ENCODE data around the gene HS6ST3.

HS6ST3 gene

GRCh38 chr13:96677029-96677428 lies 587.1 kb downstream of the HS6ST3 start:
- no peak for FAIRE-seq

DNA sequence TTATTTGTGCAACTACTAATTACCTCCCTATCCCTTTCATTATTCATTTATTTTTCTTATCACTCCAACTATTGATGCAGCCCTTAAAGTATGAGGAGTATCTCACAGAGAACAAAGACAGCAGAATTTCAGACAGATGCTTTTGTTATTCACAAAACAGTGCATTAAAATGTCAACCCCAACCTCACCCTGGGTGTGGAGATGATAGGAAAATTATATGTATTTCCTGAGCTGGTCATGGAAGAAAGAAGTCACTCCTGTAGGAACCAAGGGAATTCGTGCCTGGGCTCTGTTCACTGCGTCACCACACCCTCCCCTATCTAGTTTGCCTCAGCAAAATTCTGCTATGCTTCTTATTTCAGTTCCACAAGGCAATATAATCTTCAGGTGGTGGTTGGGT lies 588.9 kb downstream of the HS6ST3 start:
- FAIRE-seq, result no peak

DNA sequence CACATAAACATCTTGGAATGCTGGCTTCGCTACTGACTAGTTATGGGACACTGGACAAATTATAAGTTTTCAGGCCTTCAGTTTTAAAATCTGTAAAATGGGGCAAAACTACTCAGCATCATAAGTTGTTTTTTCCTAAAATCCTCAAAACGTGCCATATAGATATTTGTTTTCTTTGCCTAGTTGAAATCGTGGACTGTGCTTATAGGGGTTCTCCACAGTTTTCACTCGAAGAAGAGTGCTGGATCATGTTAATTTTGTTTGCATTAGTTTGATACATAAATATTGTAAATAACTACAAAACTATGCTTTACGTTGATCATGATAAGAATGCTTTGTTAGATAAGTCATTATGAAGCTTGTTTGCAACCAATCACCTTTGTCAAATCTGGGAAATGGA lies 591.0 kb downstream of the HS6ST3 start:
- FAIRE-seq, result no peak

DNA sequence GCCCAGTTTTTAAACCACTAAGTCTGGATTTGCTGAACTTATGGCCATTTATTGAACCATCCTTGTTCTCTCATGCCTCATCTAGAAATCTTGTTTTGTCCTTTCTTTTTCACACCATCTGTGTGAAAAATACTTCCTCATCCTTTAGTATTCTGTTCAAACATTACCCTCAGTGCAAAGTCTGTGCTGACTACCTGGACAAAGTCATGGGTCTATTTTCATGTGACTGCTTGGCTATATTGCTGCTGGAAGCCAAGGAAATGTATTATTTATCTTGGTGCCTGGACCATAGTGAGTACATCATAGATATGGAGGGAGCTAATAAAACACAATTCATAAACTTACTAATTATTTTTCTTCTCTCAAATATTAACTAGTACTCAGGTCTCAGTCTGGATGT lies 591.9 kb downstream of the HS6ST3 start:
- FAIRE-seq, result no peak

DNA sequence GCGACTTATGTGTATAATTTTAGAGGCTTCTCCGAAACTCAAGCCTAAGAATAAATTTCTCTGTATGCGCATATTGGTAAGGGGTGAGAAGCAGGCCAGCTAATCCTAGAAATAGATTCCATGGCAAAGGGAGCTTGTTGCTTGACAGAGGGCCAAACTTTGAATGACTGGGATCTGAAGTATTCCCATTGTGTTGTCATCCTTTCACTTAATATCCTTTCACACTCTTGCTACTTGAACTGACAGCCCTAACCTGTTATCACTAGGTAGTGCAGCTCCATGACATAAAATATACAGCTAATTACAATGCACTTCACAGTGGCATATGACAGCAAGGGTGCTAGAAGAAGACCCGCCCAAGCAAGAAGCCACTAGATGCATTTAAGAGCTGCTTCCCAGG lies 594.6 kb downstream of the HS6ST3 start:
- no peak for FAIRE-seq

- no peak for FAIRE-seq
Measured at GRCh38 chr13:96684907-96685306, 595.0 kb downstream of the HS6ST3 start.

DNA sequence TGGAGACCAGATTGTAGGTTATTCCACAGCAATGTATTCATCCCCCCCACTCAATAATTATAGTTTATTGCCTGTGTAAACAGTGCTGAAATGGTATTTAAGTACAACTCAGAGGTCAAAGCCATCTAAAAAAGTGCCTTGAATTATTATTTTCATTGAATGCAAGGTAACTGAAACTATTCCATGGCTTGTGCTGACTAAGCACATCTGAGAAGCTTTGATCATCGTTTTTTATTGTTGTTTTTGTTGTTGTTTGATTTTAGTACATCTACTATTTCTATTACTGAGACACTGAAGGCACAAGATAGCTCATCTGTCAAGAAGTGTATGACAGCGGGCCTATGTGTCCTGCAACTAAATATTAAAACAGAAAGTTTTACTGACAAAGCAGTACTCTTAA lies 596.4 kb downstream of the HS6ST3 start:
- no peak for FAIRE-seq

- no peak for FAIRE-seq
Measured at GRCh38 chr13:96687191-96687590, 597.3 kb downstream of the HS6ST3 start.

GRCh38 chr13:96690998-96691397 lies 601.1 kb downstream of the HS6ST3 start:
- FAIRE-seq, result no peak

DNA sequence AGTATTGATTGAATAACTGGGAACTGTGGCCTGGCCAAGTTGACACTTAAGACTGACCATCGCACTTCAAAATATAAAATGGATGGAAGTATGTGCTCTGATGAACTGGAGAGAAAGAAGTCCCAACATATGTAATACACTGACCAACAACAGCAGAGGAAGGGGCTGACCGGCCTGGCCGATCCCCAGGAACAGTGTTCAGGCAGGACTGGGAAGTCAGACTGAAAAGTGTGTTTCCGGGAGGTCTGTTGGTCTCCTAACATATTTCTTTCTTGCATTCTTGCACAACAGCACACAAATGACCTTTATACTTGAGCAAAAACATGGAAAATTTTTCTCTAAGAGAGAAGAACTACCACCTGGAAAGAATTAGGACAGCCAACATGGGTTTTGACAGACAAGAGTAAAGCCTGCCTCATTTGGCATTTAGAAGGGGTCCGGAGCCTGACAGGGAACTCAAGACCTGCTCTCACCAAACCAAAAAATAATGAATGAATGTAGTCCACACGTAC lies 606.5 kb downstream of the HS6ST3 start:
- FAIRE-seq, result no peak

GRCh38 chr13:96700657-96701056 lies 610.8 kb downstream of the HS6ST3 start:
- peak; percentile 88 for FAIRE-seq

- FAIRE-seq, result no peak
Measured at GRCh38 chr13:96707146-96707545, 617.2 kb downstream of the HS6ST3 start.

- FAIRE-seq, result no peak
Measured at GRCh38 chr13:96710166-96710862, 620.4 kb downstream of the HS6ST3 start.

- no peak for FAIRE-seq
Measured at GRCh38 chr13:96720446-96720845, 630.5 kb downstream of the HS6ST3 start.

- no peak for FAIRE-seq
Measured at GRCh38 chr13:96726651-96727050, 636.7 kb downstream of the HS6ST3 start.

- FAIRE-seq, result no peak
Measured at GRCh38 chr13:96728463-96728862, 638.6 kb downstream of the HS6ST3 start.

GRCh38 chr13:96730676-96731075 lies 640.8 kb downstream of the HS6ST3 start:
- FAIRE-seq, result no peak

GRCh38 chr13:96734499-96734898 lies 644.6 kb downstream of the HS6ST3 start:
- FAIRE-seq, result no peak

GRCh38 chr13:96741779-96742178 lies 651.9 kb downstream of the HS6ST3 start:
- no peak for FAIRE-seq

- no peak for FAIRE-seq
Measured at GRCh38 chr13:96743296-96744089, 653.6 kb downstream of the HS6ST3 start.

DNA sequence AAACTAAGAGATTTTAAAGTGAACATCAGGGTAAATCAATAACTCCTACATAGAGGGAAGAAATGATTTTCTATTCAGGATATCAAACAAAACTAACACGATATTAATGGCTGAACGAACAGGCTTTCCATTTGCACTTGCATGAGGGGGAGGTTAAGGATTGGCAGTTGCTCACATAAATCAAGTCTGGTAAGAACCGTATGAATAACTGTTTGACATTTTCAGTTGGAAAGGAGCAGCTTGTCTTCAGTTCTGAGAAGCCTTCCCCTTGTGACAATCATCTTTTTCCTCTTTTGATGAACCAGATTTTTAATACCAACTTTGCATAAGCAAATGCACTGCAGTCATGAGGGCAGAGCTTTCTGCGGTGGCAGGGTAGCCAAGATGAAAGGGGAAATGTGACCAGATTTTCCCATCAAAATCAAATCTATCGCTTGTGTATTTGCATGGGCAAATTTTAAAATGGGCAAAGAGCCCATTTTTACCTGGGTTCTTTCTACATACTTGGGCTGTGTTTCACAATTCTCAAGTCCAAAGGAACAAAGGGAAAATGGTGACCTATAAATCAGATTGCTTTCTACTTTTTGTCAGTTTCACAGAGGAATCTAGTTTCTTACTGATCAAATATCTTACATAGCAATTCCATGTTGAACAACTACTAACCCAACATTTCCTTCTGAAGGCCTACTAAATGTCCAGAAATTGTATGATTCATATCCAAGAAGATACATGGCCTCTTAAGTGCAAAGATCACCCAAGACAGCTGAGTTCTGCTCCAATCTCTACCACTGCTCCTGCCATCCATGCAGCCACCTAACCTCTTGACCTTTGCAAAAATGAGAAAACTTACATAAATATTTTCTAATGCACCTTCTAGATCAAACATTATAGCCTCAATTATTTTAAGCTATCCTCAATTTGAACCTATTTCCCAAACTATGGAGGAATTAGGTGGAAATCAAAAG lies 654.7 kb downstream of the HS6ST3 start:
- FAIRE-seq, result no peak

DNA sequence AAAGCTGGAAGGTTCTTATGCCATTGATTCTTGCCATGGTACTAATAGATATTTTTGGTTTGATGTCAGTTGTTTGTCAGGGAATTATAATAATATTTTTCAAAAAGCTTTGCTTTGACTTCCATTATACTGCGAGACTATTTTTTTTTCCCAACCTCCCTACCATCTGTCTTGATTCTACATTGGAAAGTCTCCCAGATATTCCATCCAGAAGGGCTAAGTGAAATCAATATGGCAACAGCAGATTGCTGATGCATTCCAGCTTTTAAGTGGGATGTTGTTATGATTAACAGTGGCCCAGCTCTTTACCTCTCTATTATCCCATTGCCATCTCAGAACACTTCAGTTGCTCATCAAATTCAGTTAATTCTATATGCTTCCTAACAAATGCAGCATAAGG lies 657.0 kb downstream of the HS6ST3 start:
- FAIRE-seq, result no peak

DNA sequence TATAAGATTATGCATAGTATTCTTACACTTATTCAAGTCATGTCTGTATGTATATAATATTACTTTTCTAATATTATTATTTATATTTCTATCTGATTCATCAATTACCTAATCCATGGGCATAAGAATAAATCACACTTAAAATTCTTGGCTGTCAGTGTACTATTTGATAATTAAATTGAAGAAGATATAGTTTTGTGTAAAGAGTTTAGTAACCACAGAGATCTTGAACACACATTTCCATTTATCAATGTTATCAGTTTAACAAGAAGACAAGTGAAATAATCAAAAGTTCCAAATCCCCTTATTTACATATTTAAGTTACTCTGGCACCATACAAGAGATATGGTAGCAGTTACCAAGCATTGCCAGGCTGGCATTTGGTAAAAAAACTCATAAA lies 659.9 kb downstream of the HS6ST3 start:
- no peak for FAIRE-seq
